ENCODE results near the gene CDH23. TPM values are rescaled to one million over a fixed set of nuclear protein-coding genes. Genes with fewer than 3 reads are reported as not detected.

Gene CDH23
- total RNA-seq, 2 donors from 2014 or later = 3.9 to 74.8 TPM

GRCh38 chr10:71714592-71714991, 317.9 kb downstream of the CDH23 start:
- Histone ChIP-seq H3K9me3 (no peaks in the 10 kb centered on the region), H3K4me3 (no peak overlapping the region), H3K4me1 (replicated peaks) (peaks cover 10% of the 10 kb centered on the region), H3K27me3 (replicated peaks; ENCODE audit: insufficient read depth) (no peaks in the 10 kb centered on the region), H3K36me3 (no peaks in the 10 kb centered on the region), H3K27ac (peak overlapping the region; percentile 82 to 87)
- intact Hi-C loops (cut with DNase I) = loop anchor here (5.0 kb wide), 1 partner anchor 58 kb away; the partner anchor contains the start of gene VSIR
- no peak for DNase-seq (ENCODE audit: low spot score)
- TF ChIP-seq CTCF (IDR thresholded peaks at IDR 0.05) = no peak
- no peak for TF ChIP-seq POLR2A (IDR thresholded peaks at IDR 0.05)
- no peak for TF ChIP-seq POLR2AphosphoS5 (IDR thresholded peaks at IDR 0.05)
- WGBS = 72% methylated on average over 5 of the region's 5 CpGs

- no peak for DNase-seq (ENCODE audit: low spot score)
- H3K4me3 ChIP-seq = no peak overlapping the region
- no peaks in the 10 kb centered on the region for H3K27me3 ChIP-seq (replicated peaks; ENCODE audit: insufficient read depth)
- no peaks in the 10 kb centered on the region for H3K36me3 ChIP-seq
- peak overlapping the region; percentile 82 to 87 for H3K27ac ChIP-seq
- peaks cover 10% of the 10 kb centered on the region for H3K4me1 ChIP-seq (replicated peaks)
- no peaks in the 10 kb centered on the region for H3K9me3 ChIP-seq
- WGBS = 76% methylated on average over 8 of the region's 8 CpGs
- TF ChIP-seq CTCF (IDR thresholded peaks at IDR 0.05) (no peak), POLR2A (IDR thresholded peaks at IDR 0.05) (no peak), POLR2AphosphoS5 (IDR thresholded peaks at IDR 0.05) (no peak)
- intact Hi-C loops (cut with DNase I) = no loop called here
These were observed 318.3 kb downstream of the CDH23 start for GRCh38 chr10:71715026-71715425.

- Histone ChIP-seq H3K4me3 (no peak overlapping the region), H3K27me3 (replicated peaks; ENCODE audit: insufficient read depth) (no peaks in the 10 kb centered on the region), H3K4me1 (replicated peaks) (peaks cover 10% of the 10 kb centered on the region), H3K9me3 (no peaks in the 10 kb centered on the region), H3K36me3 (no peaks in the 10 kb centered on the region), H3K27ac (no peak overlapping the region)
- DNase-seq (ENCODE audit: low spot score) = no peak
- intact Hi-C loops (cut with DNase I) = no loop called here
- WGBS = 94% methylated on average over 17 of the region's 20 CpGs
- TF ChIP-seq CTCF (IDR thresholded peaks at IDR 0.05) = no peak
- TF ChIP-seq POLR2AphosphoS5 (IDR thresholded peaks at IDR 0.05) = no peak
- no peak for TF ChIP-seq POLR2A (IDR thresholded peaks at IDR 0.05)
These were observed 319.1 kb downstream of the CDH23 start for GRCh38 chr10:71715860-71716259.

GRCh38 chr10:71716426-71716825, 319.7 kb downstream of the CDH23 start:
- no peaks in the 10 kb centered on the region for H3K36me3 ChIP-seq
- H3K4me1 ChIP-seq (replicated peaks) = peaks cover 10% of the 10 kb centered on the region
- TF ChIP-seq POLR2AphosphoS5 (IDR thresholded peaks at IDR 0.05) (no peak), CTCF (IDR thresholded peaks at IDR 0.05) (no peak), POLR2A (IDR thresholded peaks at IDR 0.05) (no peak)
- H3K27me3 ChIP-seq (replicated peaks; ENCODE audit: insufficient read depth) = no peaks in the 10 kb centered on the region
- intact Hi-C loops (cut with DNase I) = no loop called here
- H3K4me3 ChIP-seq = no peak overlapping the region
- no peaks in the 10 kb centered on the region for H3K9me3 ChIP-seq
- no peak overlapping the region for H3K27ac ChIP-seq
- WGBS = 89% methylated on average over 5 of the region's 5 CpGs
- no peak for DNase-seq (ENCODE audit: low spot score)

GRCh38 chr10:71717056-71717455, 320.3 kb downstream of the CDH23 start:
- Histone ChIP-seq H3K9me3 (no peaks in the 10 kb centered on the region), H3K27me3 (replicated peaks; ENCODE audit: insufficient read depth) (no peaks in the 10 kb centered on the region), H3K27ac (no peak overlapping the region), H3K4me1 (replicated peaks) (peaks cover 10% of the 10 kb centered on the region), H3K4me3 (no peak overlapping the region), H3K36me3 (no peaks in the 10 kb centered on the region)
- intact Hi-C loops (cut with DNase I) = no loop called here
- 86% methylated on average over 4 of the region's 4 CpGs for WGBS
- no peak for DNase-seq (ENCODE audit: low spot score)
- TF ChIP-seq CTCF (IDR thresholded peaks at IDR 0.05) = no peak
- no peak for TF ChIP-seq POLR2AphosphoS5 (IDR thresholded peaks at IDR 0.05)
- TF ChIP-seq POLR2A (IDR thresholded peaks at IDR 0.05) = no peak
